ENCODE results near the gene MRPL34.
"Not testable (repeated sequence)": the region's sequence is repeated elsewhere in the genome, so short reads cannot be mapped to it uniquely, and the experiment has no call there.

The MRPL34 gene

GRCh38 chr19:17305517-17306284 is at the start of gene MRPL34:
TSS of gene MRPL34 (plus strand) at chr19:17305872. CDS start at chr19:17305893, 21 bp downstream.
- peak; percentile 99 to 100 for DNase-seq

- no peak for DNase-seq
Measured at GRCh38 chr19:17256130-17256529, 49.5 kb upstream of the MRPL34 start.

GRCh38 chr19:17259118-17259780 is 46.4 kb upstream of the MRPL34 start:
- no peak for DNase-seq

DNA sequence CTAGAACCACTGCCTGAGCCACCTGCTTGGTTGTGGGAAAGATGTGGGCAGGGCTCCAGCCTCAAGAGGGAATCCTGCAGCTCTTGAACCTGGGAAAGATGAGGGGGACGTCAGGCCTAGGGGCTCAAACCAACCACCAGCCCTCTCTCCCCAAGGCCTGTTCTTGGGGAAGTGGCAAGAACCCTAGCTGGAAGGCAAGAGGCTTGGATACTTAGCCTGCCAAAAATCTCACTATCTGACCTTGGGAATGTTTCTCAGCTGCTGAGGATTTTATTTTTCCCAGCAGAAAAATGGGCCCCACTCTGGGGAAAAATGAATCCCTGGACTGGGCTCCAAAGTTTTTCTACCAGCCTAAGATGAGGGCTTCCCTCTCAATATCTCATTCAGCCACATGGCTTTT is 45.7 kb upstream of the MRPL34 start:
- no peak for DNase-seq

- DNase-seq, result peak; percentile 81 to 82
Measured at GRCh38 chr19:17260842-17261325, 44.8 kb upstream of the MRPL34 start.

- no peak for DNase-seq
Measured at GRCh38 chr19:17262557-17262956, 43.1 kb upstream of the MRPL34 start.

- no peak for DNase-seq
Measured at GRCh38 chr19:17263712-17264640, 41.7 kb upstream of the MRPL34 start.

- no peak for DNase-seq
Measured at GRCh38 chr19:17264641-17264979, 41.1 kb upstream of the MRPL34 start, which contains the start of gene USHBP1. TSS of gene USHBP1 (minus strand) at chr19:17264745. CDS start at chr19:17264299, 446 bp downstream.

DNA sequence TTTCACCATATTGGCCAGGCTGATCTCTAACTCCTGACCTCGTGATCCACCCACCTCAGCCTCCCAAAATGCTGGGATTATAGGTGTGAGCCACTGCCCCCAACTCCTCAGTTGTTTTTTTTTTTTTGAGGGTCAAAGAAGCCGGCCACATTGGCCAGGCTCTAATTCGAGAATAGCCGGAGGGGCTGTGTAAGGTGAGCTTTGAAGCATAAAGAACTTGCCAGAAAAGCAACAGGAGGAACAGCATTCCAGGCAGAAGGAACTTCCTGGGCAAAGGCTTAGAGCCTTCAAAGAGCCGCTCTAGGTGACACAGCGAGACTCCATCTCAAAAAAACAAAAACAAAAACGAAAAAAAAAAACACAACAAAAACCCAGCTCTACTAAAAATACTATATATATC is 39.6 kb upstream of the MRPL34 start:
- no peak for DNase-seq

DNA sequence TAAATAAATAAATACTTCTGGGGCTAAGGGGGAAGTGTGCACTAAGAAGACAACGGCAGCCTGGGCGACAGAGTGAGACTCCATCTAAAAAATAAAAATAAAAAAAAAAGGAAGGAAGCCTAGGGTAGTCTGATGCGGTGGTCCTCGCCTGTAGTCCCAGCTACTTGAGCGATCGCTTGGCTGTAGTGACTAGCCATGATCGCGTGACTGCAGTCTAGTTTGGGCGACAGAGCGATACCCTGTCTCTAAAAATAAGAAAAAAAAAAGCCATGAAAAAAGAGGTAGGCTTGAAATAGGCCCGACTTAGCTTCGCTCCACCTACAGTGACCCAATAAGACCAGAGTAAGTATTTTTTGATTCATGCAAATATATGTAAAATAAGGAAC is 39.1 kb upstream of the MRPL34 start:
- no peak for DNase-seq

- peak; percentile 97 to 99 for DNase-seq
Measured at GRCh38 chr19:17266975-17267788, 38.5 kb upstream of the MRPL34 start, which contains the start of gene BABAM1. TSS of gene BABAM1 (plus strand) at chr19:17267443. CDS start at chr19:17268807, 1,364 bp downstream.

GRCh38 chr19:17268754-17269153 is 36.9 kb upstream of the MRPL34 start:
- no peak for DNase-seq

- DNase-seq, result not testable (repeated sequence)
Measured at GRCh38 chr19:17274892-17275291, 30.8 kb upstream of the MRPL34 start.

GRCh38 chr19:17275441-17276175 is 30.1 kb upstream of the MRPL34 start:
- DNase-seq, result no peak

GRCh38 chr19:17279436-17279835 is 26.2 kb upstream of the MRPL34 start:
- no peak for DNase-seq

- DNase-seq, result peak; percentile 39 to 57
Measured at GRCh38 chr19:17281391-17282304, 24.0 kb upstream of the MRPL34 start, which contains the start of gene ANKLE1. TSS of gene ANKLE1 (plus strand) at chr19:17281901. CDS start at chr19:17281921, 20 bp downstream.

GRCh38 chr19:17282488-17283125 is 23.1 kb upstream of the MRPL34 start:
- DNase-seq, result peak; percentile 65 to 69

GRCh38 chr19:17283504-17283996 is 22.1 kb upstream of the MRPL34 start:
- DNase-seq, result no peak

DNA sequence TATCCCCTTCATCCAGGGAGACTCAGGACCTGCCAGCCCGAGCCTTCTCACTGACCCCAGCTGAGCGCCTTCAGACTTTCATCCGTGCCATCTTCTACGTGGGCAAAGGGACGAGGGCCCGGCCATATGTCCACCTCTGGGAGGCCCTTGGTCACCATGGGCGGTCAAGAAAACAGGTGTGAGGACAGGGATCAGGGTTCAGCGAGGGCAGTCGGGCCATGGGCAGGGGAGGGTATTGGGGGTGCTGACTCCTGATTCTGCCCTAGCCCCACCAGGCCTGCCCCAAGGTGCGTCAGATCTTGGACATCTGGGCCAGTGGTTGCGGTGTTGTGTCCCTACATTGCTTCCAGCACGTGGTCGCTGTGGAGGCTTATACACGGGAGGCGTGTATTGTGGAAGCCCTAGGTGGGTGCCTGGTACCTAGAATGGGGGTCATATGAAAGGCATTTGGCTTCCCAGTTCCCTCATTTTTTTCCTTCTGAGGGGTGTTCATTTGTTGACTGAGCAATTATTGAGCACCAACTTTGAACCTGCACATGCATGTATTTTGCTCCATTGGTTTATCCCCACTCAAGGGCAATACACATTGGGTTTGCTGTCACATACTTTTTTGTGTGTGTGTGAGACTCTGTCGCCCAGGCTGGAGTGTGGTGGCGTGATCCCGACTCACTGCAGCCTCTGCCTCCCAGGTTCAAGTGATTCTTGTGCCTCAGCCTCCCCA is 20.1 kb upstream of the MRPL34 start:
- no peak for DNase-seq
